KMS-11 (cell line): ENCODE data around the gene PCDHA13.
"Not testable (repeated sequence)": the region's sequence is repeated elsewhere in the genome, so short reads cannot be mapped to it uniquely, and the experiment has no call there.

ENCODE experiments used
- H2AFZ ChIP-seq: fragments of 200-600 bp; sonication (generic); 2 replicates; pipeline ENCODE4 v1.6.1; 2016; ENCODE audit warnings: antibody characterized with exemption, mixed run types, low read depth
- H3K27ac ChIP-seq: fragments of 200-600 bp; sonication (generic); 2 replicates; pipeline ENCODE4 v1.6.1; 2016; ENCODE audit warnings: mild to moderate bottlenecking, mixed run types
- H3K27me3 ChIP-seq: fragments of 200-600 bp; sonication (generic); 2 replicates; pipeline ENCODE4 v1.6.1; 2017; ENCODE audit warnings: mild to moderate bottlenecking, low read depth, mixed run types, moderate library complexity; ENCODE audit not compliant: insufficient read depth
- H3K36me3 ChIP-seq: fragments of 200-600 bp; sonication (generic); 2 replicates; pipeline ENCODE4 v1.6.1; 2017; ENCODE audit warnings: mild to moderate bottlenecking, mixed run types; ENCODE audit not compliant: insufficient read depth
- H3K4me1 ChIP-seq: fragments of 200-600 bp; sonication (generic); 2 replicates; pipeline ENCODE4 v1.6.1; 2016; ENCODE audit warnings: mild to moderate bottlenecking, low read depth, mixed run types; ENCODE audit not compliant: poor library complexity, severe bottlenecking
- H3K4me2 ChIP-seq: fragments of 200-600 bp; sonication (generic); 2 replicates; pipeline ENCODE4 v1.7.0; 2016; ENCODE audit warnings: mild to moderate bottlenecking, mixed run types
- H3K4me3 ChIP-seq: fragments of 200-600 bp; sonication (generic); IDR thresholded peaks from 2 replicates; pipeline ENCODE4 v1.6.1; 2017; ENCODE audit warnings: low read depth, low read length, mixed read lengths; ENCODE audit not compliant: insufficient read depth
- H3K79me2 ChIP-seq: fragments of 200-600 bp; sonication (generic); 2 replicates; pipeline ENCODE4 v1.6.1; 2016; ENCODE audit warnings: low read depth, mixed run types; ENCODE audit not compliant: insufficient read depth
- H3K9ac ChIP-seq: fragments of 200-600 bp; sonication (generic); 2 replicates; pipeline ENCODE4 v1.6.1; 2016; ENCODE audit warnings: mild to moderate bottlenecking, mixed run types
- H4K20me1 ChIP-seq: fragments of 200-600 bp; sonication (generic); 2 replicates; pipeline ENCODE4 v1.6.1; 2016; ENCODE audit warnings: mild to moderate bottlenecking, mixed run types; ENCODE audit not compliant: insufficient read depth
- CTCF ChIP-seq: fragments of 200-600 bp; sonication (generic); conservative IDR thresholded peaks from 2 replicates; pipeline ENCODE4 v1.6.1; 2017; ENCODE audit warnings: low read depth, mild to moderate bottlenecking, antibody characterized with exemption, low read length, moderate library complexity, mixed read lengths

PCDHA13 gene

GRCh38 chr5:140868721-140869554 lies 13.0 kb upstream of the PCDHA13 start, which contains the start of gene PCDHA11:
Gene PCDHA11, plus strand, starts transcription at chr5:140868957. Its CDS starts 147 bp downstream, at chr5:140869104.
- Histone ChIP-seq H3K27ac (no peak within 1 kb of the TSS), H3K4me3 (no peak within 1 kb of the TSS), H3K27me3 (no peaks in the 10 kb centered on the region), H3K4me1 (no peaks in the 10 kb centered on the region), H4K20me1 (no peaks in the 10 kb centered on the region), H2AFZ (no peak within 1 kb of the TSS), H3K9ac (no peak within 1 kb of the TSS), H3K4me2 (no peak within 1 kb of the TSS), H3K79me2 (no peaks in the 10 kb centered on the region), H3K36me3 (no peaks in the 10 kb centered on the region)
- no peak for TF ChIP-seq CTCF

GRCh38 chr5:140869555-140869886 lies 12.4 kb upstream of the PCDHA13 start:
- Histone ChIP-seq H3K4me2 (no peak overlapping the region), H3K27ac (no peak overlapping the region), H3K4me1 (no peaks in the 10 kb centered on the region), H4K20me1 (no peaks in the 10 kb centered on the region), H3K36me3 (no peaks in the 10 kb centered on the region), H3K9ac (no peak overlapping the region), H3K4me3 (no peak overlapping the region), H3K79me2 (no peaks in the 10 kb centered on the region), H2AFZ (no peak overlapping the region), H3K27me3 (no peaks in the 10 kb centered on the region)
- TF ChIP-seq CTCF = no peak

GRCh38 chr5:140870221-140871201 lies 11.4 kb upstream of the PCDHA13 start:
- TF ChIP-seq CTCF = no peak
- H3K4me1 ChIP-seq = no peaks in the 10 kb centered on the region
- H3K9ac ChIP-seq = no peak overlapping the region
- H2AFZ ChIP-seq = no peak overlapping the region
- no peaks in the 10 kb centered on the region for H4K20me1 ChIP-seq
- no peaks in the 10 kb centered on the region for H3K36me3 ChIP-seq
- no peak overlapping the region for H3K4me3 ChIP-seq
- no peaks in the 10 kb centered on the region for H3K79me2 ChIP-seq
- no peak overlapping the region for H3K27ac ChIP-seq
- H3K27me3 ChIP-seq = no peaks in the 10 kb centered on the region
- H3K4me2 ChIP-seq = no peak overlapping the region

GRCh38 chr5:140875085-140876065 lies 6.5 kb upstream of the PCDHA13 start, which contains the start of gene PCDHA12:
Gene PCDHA12, plus strand, starts transcription at chr5:140875308. Its CDS starts 165 bp downstream, at chr5:140875473.
- no peak within 1 kb of the TSS for H3K27ac ChIP-seq
- no peak for TF ChIP-seq CTCF
- H4K20me1 ChIP-seq = no peaks in the 10 kb centered on the region
- no peak within 1 kb of the TSS for H3K4me2 ChIP-seq
- H3K4me3 ChIP-seq = no peak within 1 kb of the TSS
- H3K27me3 ChIP-seq = no peaks in the 10 kb centered on the region
- H3K9ac ChIP-seq = no peak within 1 kb of the TSS
- no peaks in the 10 kb centered on the region for H3K36me3 ChIP-seq
- H2AFZ ChIP-seq = no peak within 1 kb of the TSS
- H3K79me2 ChIP-seq = no peaks in the 10 kb centered on the region
- no peaks in the 10 kb centered on the region for H3K4me1 ChIP-seq

GRCh38 chr5:140876541-140877261 lies 5.2 kb upstream of the PCDHA13 start:
- not testable (repeated sequence) for H4K20me1 ChIP-seq, H3K27me3 ChIP-seq, H3K36me3 ChIP-seq, H3K4me2 ChIP-seq, H3K27ac ChIP-seq, H3K4me3 ChIP-seq, H3K4me1 ChIP-seq, H2AFZ ChIP-seq, H3K79me2 ChIP-seq, H3K9ac ChIP-seq
